ENCODE measurements around the gene CDK6.
A peak's percentile ranks its signal among the peaks of the same experiment; 100 is the strongest.

The CDK6 gene

GRCh38 chr7:92793656-92794205 is 42.6 kb downstream of the CDK6 start:
- DNase-seq (ENCODE audit: low read depth): no peak

- peak; percentile 59 for DNase-seq (ENCODE audit: low read depth)
These were observed 45.4 kb downstream of the CDK6 start for GRCh38 chr7:92790992-92791391.

- DNase-seq (ENCODE audit: low read depth): no peak
These were observed 47.7 kb downstream of the CDK6 start for GRCh38 chr7:92788559-92789183.

- no peak for DNase-seq (ENCODE audit: low read depth)
These were observed 50.5 kb downstream of the CDK6 start for GRCh38 chr7:92785923-92786322.

GRCh38 chr7:92784935-92785334 is 51.4 kb downstream of the CDK6 start:
- no peak for DNase-seq (ENCODE audit: low read depth)

- DNase-seq (ENCODE audit: low read depth): no peak
These were observed 52.8 kb downstream of the CDK6 start for GRCh38 chr7:92783260-92784201.

GRCh38 chr7:92782855-92783254 is 53.5 kb downstream of the CDK6 start:
- no peak for DNase-seq (ENCODE audit: low read depth)

GRCh38 chr7:92782236-92782635 is 54.1 kb downstream of the CDK6 start:
- no peak for DNase-seq (ENCODE audit: low read depth)

- no peak for DNase-seq (ENCODE audit: low read depth)
These were observed 55.2 kb downstream of the CDK6 start for GRCh38 chr7:92781117-92781720.

- DNase-seq (ENCODE audit: low read depth): no peak
These were observed 57.4 kb downstream of the CDK6 start for GRCh38 chr7:92778972-92779371.

GRCh38 chr7:92777993-92778392 is 58.4 kb downstream of the CDK6 start:
- DNase-seq (ENCODE audit: low read depth): no peak

- DNase-seq (ENCODE audit: low read depth): no peak
These were observed 62.6 kb downstream of the CDK6 start for GRCh38 chr7:92773808-92774207.

- no peak for DNase-seq (ENCODE audit: low read depth)
These were observed 66.5 kb downstream of the CDK6 start for GRCh38 chr7:92769844-92770243.

- no peak for DNase-seq (ENCODE audit: low read depth)
These were observed 67.0 kb downstream of the CDK6 start for GRCh38 chr7:92769394-92769699.

- no peak for DNase-seq (ENCODE audit: low read depth)
These were observed 67.6 kb downstream of the CDK6 start for GRCh38 chr7:92768501-92769393.

- DNase-seq (ENCODE audit: low read depth): no peak
These were observed 68.9 kb downstream of the CDK6 start for GRCh38 chr7:92767437-92767836.

GRCh38 chr7:92766461-92767003 is 69.8 kb downstream of the CDK6 start:
- no peak for DNase-seq (ENCODE audit: low read depth)

GRCh38 chr7:92765725-92766124 is 70.6 kb downstream of the CDK6 start:
- DNase-seq (ENCODE audit: low read depth): no peak

GRCh38 chr7:92763636-92764423 is 72.5 kb downstream of the CDK6 start:
- DNase-seq (ENCODE audit: low read depth): no peak

- DNase-seq (ENCODE audit: low read depth): no peak
These were observed 73.5 kb downstream of the CDK6 start for GRCh38 chr7:92762851-92763250.
